Stimulated activated CD8-positive, alpha-beta memory T cell treated with anti-CD3 and anti-CD28 coated beads, Interleukin-15, amount 100 ng/mL, for 1 hour (primary cell): ENCODE data around the gene CTCFL.

Experiments used
- DNase-seq: peaks from one replicate; pipeline ENCODE4 v3.0.0-alpha.2; 2020; ENCODE audit warnings: low read depth

The CTCFL gene

DNA sequence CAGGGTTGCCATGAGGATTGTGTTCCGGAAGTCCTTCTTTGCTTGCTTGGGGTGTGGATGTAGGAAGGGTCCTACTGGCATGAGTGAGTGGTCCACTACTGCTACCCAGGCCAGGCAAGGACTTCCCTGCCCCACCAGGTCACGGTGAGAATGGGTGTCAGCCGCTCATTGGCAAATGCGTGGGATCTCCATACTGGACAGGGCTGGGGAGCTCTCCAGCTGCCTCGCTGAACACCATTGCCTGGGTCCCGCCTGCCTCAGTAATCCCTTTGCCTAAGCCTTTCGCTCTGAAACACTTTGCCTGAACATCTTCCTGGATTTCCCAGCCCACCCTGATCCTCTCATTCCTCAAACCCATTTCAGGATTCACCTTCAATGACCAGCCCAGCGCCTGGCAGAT is 59.5 kb downstream of the CTCFL start:
- no peak for DNase-seq

DNA sequence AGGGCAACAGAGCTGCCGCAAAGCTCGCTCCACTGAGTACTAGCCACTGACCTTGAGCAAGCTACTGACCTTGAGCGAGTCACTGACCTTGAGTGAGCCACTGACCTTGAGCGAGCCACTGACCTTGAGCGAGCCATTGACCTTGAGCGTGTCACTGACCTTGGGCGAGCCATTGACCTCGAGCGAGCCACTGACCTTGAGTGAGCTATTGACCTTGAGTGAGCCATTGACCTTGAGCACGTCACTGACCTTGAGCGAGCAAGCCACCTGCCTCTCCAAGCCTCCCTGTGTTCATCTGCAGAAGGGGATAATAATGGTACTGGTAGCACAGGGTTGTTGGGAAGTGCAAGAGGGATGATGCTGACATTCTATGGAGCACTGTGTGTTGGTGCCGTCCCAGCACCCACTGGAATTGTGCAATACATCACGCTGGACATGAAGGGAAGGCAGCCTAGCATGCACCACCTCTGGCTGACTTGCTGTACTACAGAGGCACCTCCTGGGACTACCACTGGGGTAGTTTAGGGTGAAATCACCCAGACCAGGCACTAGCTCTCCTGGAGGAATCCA is 60.2 kb downstream of the CTCFL start:
- DNase-seq: no peak

DNA sequence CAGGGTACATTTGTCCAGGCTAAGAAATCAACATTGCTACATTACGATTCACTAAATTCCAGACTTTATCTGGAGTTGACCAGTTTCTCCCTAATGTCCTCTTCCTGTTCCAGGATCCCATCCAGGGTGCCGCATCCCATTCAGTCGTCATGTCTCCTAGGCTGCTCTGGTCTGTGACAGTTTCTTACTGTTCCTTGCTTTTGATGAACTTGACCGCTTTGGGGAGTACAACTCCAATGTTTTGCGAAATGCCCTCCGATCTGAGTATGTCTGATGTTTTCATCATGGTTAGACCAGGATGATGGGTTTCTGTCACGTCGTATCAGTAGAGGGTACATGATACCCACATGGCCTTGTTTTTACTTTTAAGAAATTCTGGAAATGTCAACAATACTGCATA is 62.2 kb downstream of the CTCFL start:
- DNase-seq: no peak

DNA sequence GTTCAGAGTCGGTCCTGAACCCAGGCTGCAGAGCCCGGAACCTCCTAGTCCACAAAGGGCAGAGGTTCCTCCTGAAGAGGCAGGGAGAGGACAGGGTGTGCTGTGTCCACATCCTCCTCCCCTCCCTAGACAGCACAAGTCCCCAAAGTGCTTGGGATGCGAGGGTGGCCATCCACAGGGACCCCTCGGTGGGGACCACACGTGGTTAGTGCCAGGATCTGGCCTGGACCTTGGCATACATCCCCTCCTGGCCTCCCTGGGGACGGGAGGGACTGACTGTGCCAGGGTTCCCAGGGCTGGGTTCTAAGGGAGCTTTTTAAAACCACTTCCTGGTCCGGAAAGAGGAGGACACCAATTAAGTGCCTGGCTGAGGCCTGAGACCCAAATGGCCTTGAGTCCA is 63.2 kb downstream of the CTCFL start:
- no peak for DNase-seq

DNA sequence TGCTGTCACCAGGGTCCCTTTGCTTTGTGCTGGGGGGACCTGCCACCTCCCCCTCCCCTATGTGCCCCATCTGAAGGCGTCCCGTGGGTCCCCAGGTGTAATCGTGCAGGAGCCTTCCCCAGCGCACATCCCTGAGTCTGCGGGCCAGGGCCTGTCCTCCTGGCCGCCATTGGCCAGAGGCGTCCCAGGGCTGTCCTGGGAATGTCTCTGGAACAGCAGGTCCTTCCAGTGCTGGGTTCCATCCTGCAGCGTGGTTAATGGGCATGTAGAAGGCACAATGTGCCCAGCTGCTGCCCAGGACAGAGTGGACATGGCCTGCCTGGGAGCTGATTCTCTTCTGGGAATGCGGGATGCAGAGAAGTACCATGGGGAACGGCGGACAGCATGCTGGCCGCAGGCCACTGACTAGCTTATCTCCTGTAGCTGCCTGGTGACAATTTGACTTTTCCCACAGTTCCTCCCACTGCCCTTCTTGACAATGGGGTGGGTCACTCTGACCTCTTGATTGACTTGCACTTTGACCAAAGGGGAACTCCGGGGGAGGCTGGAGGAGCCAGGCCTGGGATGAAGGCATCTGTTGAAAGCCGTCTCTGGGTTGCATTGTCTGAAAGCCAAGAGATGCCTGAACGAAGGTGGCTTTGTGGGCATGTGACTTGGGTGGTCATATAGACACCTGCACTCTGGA is 64.0 kb downstream of the CTCFL start:
- DNase-seq: no peak

DNA sequence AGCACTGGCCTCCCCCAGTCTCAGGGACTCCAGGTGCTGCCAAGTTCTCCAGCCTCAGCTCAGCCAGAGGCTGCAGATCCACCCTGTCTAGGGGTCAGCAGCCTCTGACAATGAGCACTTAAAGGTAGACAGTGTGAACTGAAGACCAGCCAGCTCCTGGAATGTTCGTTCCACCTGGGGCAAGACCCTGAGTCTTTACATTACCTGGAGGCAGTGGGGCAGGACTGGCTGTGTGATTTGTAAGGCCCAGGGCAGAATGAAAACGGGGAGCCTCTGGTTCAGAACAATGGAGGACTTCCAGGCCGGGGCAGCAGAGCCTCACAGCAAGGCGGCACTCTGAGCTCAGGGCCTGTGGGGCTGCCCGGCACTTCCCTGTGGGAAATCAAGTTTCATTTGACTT is 65.0 kb downstream of the CTCFL start:
- no peak for DNase-seq

DNA sequence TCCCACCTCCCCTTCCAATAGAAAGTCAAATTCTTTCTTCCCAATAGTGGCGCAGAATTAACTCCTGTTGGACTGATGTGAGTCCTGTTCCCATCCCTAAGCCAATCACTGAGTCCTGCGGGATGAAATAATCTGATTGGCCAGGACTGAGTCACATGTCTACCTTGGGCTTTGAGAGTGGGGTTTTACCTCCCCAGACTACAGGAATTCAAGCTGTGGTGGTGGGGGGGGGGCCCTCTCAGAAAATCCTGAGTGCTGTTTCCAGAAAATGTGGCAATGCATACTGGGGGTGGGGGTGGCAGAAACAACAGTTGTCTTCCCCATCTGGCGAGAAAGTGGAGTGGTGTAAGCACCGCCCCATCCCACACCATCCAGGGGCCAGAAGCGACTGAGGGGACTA is 65.7 kb downstream of the CTCFL start:
- no peak for DNase-seq

DNA sequence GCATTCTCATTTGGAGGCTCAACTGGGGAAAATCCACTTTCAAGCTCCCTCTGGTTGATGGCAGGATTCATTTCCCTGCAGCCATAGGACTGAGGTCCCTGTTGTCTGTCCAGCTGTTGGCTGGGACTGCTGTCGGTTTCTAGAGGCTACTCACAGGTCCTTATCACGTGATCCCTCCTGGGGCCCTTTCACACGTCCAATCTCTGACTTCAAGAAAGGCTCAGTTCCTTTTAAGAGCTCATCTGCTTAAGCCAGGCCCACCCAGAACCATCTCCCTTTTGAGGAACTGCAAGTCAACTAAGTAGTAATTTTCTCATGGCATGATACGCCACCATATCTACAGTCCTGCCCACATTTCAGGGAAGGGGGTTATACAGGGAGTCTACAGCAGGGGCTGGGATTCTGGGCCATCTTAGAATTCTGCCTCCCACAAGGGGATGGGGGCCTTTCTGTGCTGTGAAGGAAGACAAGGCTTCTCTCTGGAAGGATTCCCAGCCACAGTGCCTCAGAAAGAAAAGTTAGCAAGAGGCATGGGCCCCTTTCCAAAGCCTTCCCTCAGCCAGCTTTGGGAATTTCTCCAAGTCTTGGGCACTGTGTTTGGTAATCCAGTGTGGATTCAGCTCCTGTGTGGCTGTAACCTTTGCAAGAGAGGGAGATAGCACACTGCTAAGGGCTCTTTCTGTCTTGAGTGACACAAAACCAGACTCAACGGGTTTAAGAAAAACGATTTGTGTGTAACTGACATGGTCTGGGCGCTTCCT is 66.4 kb downstream of the CTCFL start:
- no peak for DNase-seq

DNA sequence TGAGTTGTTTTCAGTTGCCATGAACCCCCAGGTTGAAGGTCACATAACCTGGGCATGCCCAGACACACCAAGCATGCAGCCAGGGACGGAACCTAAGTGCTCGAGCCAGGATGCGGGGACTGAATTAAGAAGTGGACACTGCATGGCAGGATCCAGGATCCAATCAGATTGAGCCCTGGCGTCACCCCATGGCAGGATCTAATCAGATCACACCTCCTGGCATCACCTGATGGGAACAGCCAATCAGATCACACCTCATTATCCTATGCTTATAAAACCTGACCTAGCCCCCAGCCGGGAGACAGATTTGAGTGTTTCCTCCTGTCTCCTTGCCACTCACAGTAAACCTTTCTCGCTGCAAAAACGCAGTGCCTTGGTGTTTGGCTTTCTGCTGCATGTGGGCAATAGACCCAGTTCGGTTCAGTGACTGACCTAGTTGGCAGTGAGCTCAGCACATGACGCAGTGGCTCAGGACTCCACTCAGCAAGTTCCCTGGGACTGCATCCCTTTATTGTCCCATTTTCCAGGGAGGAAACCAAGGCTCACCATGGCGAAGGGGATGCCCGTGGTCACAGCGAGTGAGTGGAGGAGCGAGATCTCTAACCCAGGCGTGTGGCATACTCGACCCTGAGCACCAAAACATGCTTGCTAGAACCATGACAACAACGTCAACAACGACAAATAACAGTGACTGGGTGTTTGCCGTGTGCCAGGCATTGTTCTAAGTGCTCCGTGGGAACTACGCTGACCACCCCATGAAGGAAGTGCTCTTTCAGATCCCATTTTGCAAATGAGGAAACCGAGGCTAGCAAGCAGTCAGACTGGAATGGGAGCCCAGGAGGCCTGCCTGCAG is 67.5 kb downstream of the CTCFL start:
- DNase-seq: no peak

DNA sequence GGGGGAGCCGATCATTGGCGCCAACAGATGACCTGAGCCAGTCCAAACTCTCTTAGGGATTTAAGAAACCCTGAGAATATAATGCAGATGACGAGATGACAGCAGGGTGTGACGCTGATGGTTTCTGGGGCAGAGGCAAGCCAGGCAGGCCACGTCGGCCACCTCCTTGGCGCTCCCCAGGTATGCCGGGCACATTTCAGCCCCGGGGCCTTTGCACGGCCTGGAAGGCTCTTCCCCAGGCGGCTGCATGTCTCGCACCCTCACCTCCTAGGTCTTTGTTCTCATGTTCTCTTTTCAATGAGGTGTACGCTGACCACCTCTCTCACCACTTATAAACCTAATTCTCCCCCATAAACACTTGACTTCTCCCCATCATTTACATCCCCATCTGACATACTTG is 68.8 kb downstream of the CTCFL start:
- DNase-seq: no peak

DNA sequence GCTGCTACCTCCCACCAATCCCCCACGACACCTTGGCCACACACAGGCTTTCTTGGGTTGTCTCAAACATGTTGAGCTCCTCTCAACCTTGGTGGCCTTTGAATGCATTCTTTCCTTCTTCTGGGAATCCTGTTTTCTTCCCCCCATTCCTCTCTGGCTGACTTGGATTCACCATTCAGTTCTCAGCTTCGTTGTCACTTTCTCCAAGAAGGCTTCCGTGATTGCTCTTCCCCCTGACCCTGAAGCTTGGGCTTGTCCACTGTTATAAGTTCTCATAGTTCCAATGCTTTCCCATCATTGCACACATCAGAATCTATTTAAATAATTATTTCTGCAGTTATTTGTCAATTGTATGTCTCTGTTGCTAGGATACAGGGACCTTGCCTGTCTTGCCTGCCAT is 69.6 kb downstream of the CTCFL start:
- no peak for DNase-seq

DNA sequence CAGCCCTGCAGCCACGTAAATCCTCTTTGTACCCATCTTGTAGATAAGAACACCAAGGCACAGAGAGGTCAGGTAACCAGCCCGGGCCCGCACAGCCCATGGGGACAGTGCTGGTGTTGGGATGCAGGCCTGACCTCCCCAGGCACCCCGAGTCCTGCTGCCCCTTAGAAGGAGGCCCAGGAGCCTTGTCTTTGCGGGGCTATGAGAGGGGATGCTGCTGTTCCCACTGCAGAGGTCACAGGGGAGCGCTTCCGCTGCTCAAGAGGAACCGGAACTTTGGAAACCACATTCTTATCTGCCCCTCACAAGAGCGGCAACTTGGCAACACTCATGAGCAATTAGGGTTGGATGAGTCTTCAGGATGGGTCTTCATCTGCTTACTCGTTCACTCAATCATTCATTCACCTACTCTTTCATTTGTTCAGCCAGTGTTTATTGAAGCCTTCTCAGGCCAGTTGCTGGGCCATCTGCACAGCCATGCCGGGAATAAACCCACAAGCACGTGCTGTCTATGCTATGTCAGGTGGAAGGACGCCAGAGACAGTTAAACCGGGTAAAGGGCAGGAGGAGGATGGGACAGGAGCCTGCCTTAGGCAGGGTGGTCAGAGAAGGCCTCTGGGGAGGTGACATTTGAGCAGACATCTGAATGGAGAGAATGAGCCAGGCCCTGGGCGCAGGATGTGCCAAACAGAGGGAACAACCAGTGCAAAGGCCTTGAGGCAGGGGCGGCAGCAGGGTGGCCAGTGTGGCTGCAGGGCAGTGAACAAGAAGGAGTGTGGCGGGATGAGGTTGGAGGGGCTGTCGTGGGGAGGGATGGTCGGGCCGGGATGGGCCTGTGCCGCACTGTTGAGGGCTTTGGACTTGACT is 72.9 kb downstream of the CTCFL start:
- DNase-seq: no peak

DNA sequence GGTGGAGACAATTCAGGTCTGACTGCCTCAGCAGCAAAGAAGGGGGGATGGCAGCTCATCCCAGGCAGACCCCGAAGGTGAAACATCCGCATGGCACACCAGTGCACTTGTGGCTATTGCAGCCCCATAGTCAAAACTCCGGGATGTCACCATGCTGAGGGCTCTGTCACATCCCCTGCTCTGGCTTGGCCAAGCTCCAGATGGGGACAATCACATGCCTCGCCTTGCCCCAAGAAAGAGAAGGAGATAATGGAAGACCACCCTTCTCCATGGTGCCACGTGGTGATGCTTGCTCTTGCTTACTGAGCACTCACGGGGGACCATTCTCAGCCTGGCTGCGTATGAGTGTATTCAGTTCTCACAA is 73.5 kb downstream of the CTCFL start:
- DNase-seq: no peak

DNA sequence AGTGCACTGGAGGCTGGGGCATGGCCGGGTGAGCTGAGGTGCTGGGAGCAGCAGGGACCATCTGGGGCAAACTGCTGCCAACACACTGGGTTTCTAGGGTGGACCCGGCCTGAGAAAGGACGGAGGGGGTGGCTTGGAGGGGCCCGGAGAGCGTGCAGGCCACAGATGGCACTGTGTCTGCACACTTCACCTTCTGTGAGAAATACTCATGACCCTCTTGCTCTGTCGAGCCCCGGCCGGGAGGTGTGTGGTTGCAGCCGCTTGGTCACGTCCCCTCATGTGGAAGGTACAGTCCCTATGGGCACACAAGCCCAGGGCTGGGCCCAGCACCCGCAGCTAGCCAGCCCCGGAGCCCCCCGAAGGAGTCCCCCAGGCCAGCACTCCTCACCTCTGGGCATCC is 74.0 kb downstream of the CTCFL start:
- no peak for DNase-seq

DNA sequence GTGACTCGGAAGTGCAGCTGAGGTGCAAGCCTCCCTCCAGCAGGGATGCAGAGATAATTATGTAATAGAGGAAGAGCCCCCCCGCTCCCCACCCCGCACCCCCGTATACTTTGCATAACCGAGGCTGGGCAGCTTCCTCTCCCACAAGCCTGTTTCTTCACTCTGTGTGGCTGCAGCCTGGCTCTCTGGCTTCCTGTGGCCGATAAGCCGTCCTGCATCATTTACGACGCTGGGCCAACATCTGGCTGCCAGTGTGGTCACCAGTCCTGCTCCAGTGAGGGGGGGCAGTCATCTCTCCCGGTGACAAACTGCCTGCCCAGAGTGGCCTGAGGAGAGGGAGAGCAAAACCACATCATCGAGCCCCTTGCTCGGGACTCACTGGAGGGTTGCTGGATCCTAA is 74.5 kb downstream of the CTCFL start:
- no peak for DNase-seq

DNA sequence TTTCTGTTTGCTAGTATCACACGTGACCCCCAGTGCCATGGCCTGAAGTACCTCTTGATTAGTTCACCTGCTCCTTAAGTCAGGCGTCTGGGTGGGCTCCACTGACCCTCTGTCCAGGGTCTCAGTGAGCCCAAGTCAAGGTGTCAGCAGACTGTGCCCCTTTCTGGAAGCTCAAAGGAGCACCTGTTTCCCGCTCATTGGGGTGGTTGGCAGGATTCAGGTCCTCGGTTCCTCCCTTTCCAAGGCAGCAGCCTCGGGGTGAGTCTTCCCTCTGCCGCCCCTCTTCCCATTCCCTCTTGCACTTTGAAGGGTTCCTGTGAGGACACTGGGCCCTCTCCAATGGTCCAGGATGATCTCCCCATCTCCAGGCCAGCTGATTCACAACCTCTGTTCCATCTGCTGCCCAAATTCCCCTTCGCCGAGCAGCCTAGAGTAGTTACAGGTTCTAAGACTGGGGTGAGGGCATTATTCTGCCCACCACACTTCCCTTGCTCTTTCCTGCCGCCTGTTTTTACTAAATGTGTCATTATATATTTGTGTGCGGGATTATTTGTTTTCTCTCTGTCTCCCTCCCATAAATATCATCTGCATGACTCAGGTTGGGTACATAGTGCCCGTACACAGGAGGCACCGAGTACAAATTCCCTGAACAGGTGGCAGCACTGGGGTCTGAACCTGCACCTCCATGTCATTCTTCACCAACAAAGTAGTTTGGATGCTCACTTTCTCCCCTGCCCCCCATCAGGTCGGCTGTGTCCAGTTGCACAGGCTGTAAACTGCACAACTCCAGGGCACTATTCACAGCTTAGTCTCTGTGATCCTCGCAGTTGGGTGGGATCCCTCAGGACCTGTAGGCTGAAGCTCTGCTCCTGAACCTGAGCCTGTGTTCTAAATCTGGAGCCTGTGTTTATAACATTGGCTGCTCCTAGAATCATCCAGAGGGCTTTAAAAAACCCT is 75.3 kb downstream of the CTCFL start:
- no peak for DNase-seq

DNA sequence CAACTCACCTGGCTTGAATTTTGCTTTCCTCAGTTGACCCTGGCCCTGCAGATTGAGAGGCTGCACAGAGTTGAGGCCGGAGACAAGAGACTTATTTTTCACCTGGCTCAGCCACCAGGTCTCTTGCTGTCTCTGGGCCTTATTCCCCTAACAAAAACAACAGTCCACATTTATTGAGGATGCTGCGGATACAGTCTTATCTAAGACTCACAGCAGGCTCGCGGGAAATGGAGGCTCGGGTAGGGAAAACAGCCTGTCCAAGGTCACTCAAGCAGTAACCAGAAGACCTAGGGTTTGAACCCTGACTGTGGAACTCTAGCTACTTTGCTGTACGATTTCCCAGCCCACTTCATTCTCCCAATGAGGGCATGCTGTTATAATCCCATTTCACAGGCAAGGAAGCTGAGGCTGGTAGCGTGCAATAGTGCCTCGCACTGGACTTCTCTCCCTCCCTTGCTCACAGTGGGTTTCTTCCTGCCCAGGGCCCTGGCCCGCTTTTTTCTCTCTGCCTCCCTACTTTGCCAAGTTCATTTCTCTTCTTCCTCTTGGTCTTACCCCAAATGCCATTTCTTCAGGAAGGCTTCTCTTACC is 76.1 kb downstream of the CTCFL start:
- no peak for DNase-seq
